Measurements from ENCODE around the gene STX8. TPM values are rescaled to one million over a fixed set of nuclear protein-coding genes. Genes with fewer than 3 reads are reported as not detected.

The STX8 gene
- total RNA-seq, 1 experiment from 2014 or later = 38.8 TPM

DNA sequence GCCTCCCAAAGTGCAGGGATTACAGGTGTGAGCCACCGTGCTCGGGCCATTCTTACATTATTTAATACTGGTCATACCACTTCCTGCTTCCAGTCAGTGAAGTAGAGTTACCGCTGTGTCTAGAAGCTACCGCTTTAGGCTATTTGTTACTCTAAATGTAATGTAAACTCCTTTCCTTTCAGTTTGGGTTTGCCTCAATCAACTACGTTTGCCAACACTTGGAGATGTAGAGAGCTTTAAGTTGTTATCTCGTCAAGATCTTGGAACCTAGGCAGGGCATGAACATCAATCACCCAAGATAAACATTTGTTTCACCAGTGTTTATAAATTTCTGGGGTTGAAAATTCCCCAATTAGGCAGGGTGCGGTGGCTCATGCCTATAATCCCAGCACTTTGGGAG lies 275.9 kb downstream of the STX8 start:
- no peaks in the 10 kb centered on the region for H3K79me2 ChIP-seq (ENCODE audit: insufficient read depth, low read length)
- no peaks in the 10 kb centered on the region for H3K4me1 ChIP-seq (ENCODE audit: control insufficient read depth in 1 of 2, insufficient read depth in 2 of 2, low read length in 2 of 2)
- CTCF ChIA-PET = interaction anchor here (1.0 kb wide), 1 partner anchor 222 kb away, joined by 4 read pairs; no protein-coding TSS in a partner anchor
- ATAC-seq (no peak), DNase-seq (ENCODE audit: low read depth, low spot score) (no peak)
- H4K20me1 ChIP-seq (ENCODE audit: insufficient read depth) = no peaks in the 10 kb centered on the region
- intact Hi-C loops (cut with micrococcal nuclease) = no loop called here
- POLR2A ChIA-PET = no interaction called here
- no peak overlapping the region for H3K9ac ChIP-seq (ENCODE audit: low read length)
- no peak overlapping the region for H3K4me3 ChIP-seq (replicated peaks in 1 of 2; ENCODE audit: low read depth in 1 of 2, low read length in 2 of 2)
- TF ChIP-seq, protein P1, sequence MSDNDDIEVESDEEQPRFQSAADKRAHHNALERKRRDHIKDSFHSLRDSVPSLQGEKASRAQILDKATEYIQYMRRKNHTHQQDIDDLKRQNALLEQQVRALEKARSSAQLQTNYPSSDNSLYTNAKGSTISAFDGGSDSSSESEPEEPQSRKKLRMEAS (IDR thresholded peaks at IDR 0.05) = no peak
- TF ChIP-seq JUND (IDR thresholded peaks at IDR 0.05) = no peak
- no peak for TF ChIP-seq EZH2 (IDR thresholded peaks at IDR 0.05)
- no peak for TF ChIP-seq YY1 (IDR thresholded peaks at IDR 0.05; ENCODE audit: extremely low read depth, insufficient replicate concordance, low read depth, low read length)
- TF ChIP-seq POLR2AphosphoS5 (IDR thresholded peaks at IDR 0.05; ENCODE audit: low read depth, low read length) = no peak
- TF ChIP-seq ZNF274 (IDR thresholded peaks at IDR 0.05; ENCODE audit: low read depth, low read length) = no peak
- TF ChIP-seq, protein P2, sequence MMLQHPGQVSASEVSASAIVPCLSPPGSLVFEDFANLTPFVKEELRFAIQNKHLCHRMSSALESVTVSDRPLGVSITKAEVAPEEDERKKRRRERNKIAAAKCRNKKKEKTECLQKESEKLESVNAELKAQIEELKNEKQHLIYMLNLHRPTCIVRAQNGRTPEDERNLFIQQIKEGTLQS (IDR thresholded peaks at IDR 0.05) = no peak
- TF ChIP-seq TCF7L2 (IDR thresholded peaks at IDR 0.05; ENCODE audit: borderline replicate concordance, extremely low read depth, insufficient read depth, insufficient read length) = no peak
- TF ChIP-seq RAD21 (IDR thresholded peaks at IDR 0.05; ENCODE audit: low read depth) = no peak
- H3K27me3 ChIP-seq (ENCODE audit: insufficient read depth, low read length) = no peaks in the 10 kb centered on the region
- H3K9me3 ChIP-seq (ENCODE audit: control insufficient read depth in 1 of 2, insufficient read depth in 1 of 2, low read depth in 1 of 2, low read length in 2 of 2) = no peaks in the 10 kb centered on the region
- H3K4me2 ChIP-seq (ENCODE audit: low read length) = no peak overlapping the region
- H3K36me3 ChIP-seq (ENCODE audit: control insufficient read depth in 1 of 2, insufficient read depth in 2 of 2, low read length in 2 of 2) = no peaks in the 10 kb centered on the region
- no TSS peak for BruUV-seq (replicated peaks)
- no peak overlapping the region for H2AFZ ChIP-seq (ENCODE audit: low read depth, low read length, poor library complexity, severe bottlenecking)
- H3K27ac ChIP-seq (ENCODE audit: low read depth, low read length) = no peak overlapping the region
- RAD21 ChIA-PET (ENCODE audit: low non-redundant PET in 1 of 2, low total read pairs in 2 of 2, uncharacterized antibody in 2 of 2, unreplicated experiment in 2 of 2) = no interaction called here
- no peaks in the 10 kb centered on the region for H3K9me2 ChIP-seq (ENCODE audit: insufficient read depth)

DNA sequence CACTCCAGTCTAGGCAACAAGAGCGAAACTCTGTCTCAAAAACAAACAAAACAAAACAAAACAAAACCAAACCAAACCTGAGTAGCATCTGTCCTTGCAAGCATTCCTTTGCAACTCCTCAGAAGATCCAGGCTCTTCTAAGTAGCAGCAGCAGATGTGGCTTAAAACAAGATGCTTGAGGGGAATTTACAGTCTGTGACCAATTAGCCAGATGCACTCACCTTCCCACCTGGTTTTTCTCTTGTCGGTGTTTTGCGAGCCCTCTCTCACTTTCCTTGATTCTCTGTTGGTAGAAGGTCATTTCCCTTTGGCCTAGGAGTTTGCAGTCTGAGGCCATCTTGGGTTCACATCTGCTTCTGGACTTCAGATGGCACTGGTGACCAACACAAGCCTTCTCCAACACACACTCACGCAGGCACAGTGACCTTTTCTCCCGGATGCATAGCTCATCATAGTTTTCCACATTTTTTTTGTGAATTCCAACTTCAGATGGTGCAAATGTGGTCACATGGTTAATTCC lies 276.8 kb downstream of the STX8 start:
- ChIA-PET RAD21 (ENCODE audit: low non-redundant PET in 1 of 2, low total read pairs in 2 of 2, uncharacterized antibody in 2 of 2, unreplicated experiment in 2 of 2) (no interaction called here), CTCF (interaction anchor here (1.0 kb wide), 1 partner anchor 223 kb away, joined by 4 read pairs; no protein-coding TSS in a partner anchor)
- no TSS peak for BruUV-seq (replicated peaks)

More for the DNA sequence above, 276.8 kb downstream of the STX8 start:
- ATAC-seq = no peak
- Histone ChIP-seq H3K4me3 (replicated peaks in 1 of 2; ENCODE audit: low read depth in 1 of 2, low read length in 2 of 2) (no peak overlapping the region), H3K4me2 (ENCODE audit: low read length) (no peak overlapping the region), H3K4me1 (ENCODE audit: control insufficient read depth in 1 of 2, insufficient read depth in 2 of 2, low read length in 2 of 2) (no peaks in the 10 kb centered on the region), H3K27me3 (ENCODE audit: insufficient read depth, low read length) (no peaks in the 10 kb centered on the region), H3K9me2 (ENCODE audit: insufficient read depth) (no peaks in the 10 kb centered on the region), H3K9ac (ENCODE audit: low read length) (no peak overlapping the region), H3K9me3 (ENCODE audit: control insufficient read depth in 1 of 2, insufficient read depth in 1 of 2, low read depth in 1 of 2, low read length in 2 of 2) (no peaks in the 10 kb centered on the region), H2AFZ (ENCODE audit: low read depth, low read length, poor library complexity, severe bottlenecking) (no peak overlapping the region), H3K27ac (ENCODE audit: low read depth, low read length) (no peak overlapping the region), H4K20me1 (ENCODE audit: insufficient read depth) (no peaks in the 10 kb centered on the region), H3K79me2 (ENCODE audit: insufficient read depth, low read length) (no peaks in the 10 kb centered on the region), H3K36me3 (ENCODE audit: control insufficient read depth in 1 of 2, insufficient read depth in 2 of 2, low read length in 2 of 2) (no peaks in the 10 kb centered on the region)
- no peak for DNase-seq (ENCODE audit: low read depth, low spot score)
- TF ChIP-seq FOSL1 (IDR thresholded peaks at IDR 0.05; ENCODE audit: low read depth) = no peak
- TF ChIP-seq ZNF274 (IDR thresholded peaks at IDR 0.05; ENCODE audit: low read depth, low read length) = no peak
- POLR2A ChIA-PET = no interaction called here
- intact Hi-C loops (cut with micrococcal nuclease) = no loop called here
